HL-60 (cell line): ENCODE data around the gene SKP1.
A peak's percentile ranks its signal among the peaks of the same experiment; 100 is the strongest.

Experiments used
- DNase-seq, 2 experiments: peaks; one replicate each; pipeline ENCODE4 v3.0.0-alpha.2; 2010 to 2020; ENCODE audit warnings: low read depth in 1 of 2, low spot score in 1 of 2
- H3K27ac ChIP-seq: fragments of 250-450 bp; sonication (Bioruptor Pico); replicated peaks from 2 replicates; pipeline ENCODE4 v1.5.1; 2020; ENCODE audit warnings: mild to moderate bottlenecking, moderate library complexity
- H3K27me3 ChIP-seq: fragments of 250-450 bp; sonication (Bioruptor Pico); 2 replicates; pipeline ENCODE4 v1.5.1; 2021; ENCODE audit warnings: mild to moderate bottlenecking, moderate library complexity; ENCODE audit not compliant: insufficient read depth, poor library complexity, severe bottlenecking
- H3K4me3 ChIP-seq: replicated peaks from 2 replicates; pipeline ENCODE4 v1.5.1; 2011; ENCODE audit warnings: mild to moderate bottlenecking, control low read depth, low read length; ENCODE audit not compliant: insufficient read depth
- GABPA ChIP-seq: IDR thresholded peaks from 2 replicates; pipeline ENCODE4 v1.6.1; 2012; ENCODE audit warnings: low read depth
- POLR2AphosphoS5 ChIP-seq: IDR thresholded peaks from 2 replicates; pipeline ENCODE4 v1.6.1; 2012; ENCODE audit warnings: low read depth
- REST ChIP-seq: IDR thresholded peaks from 2 replicates; pipeline ENCODE4 v1.6.1; 2012; ENCODE audit warnings: low read depth; ENCODE audit not compliant: insufficient replicate concordance
- SPI1 ChIP-seq: IDR thresholded peaks from 2 replicates; pipeline ENCODE4 v1.6.1; 2012; ENCODE audit warnings: low read depth, mild to moderate bottlenecking, borderline replicate concordance
- TF ChIP-seq, protein P1 (sequence below): IDR thresholded peaks from one replicate; pipeline ENCODE4 v1.5.1; 2011; ENCODE audit warnings: low read length, control low read depth, inconsistent platforms; ENCODE audit not compliant: insufficient read depth

Gene SKP1

GRCh38 chr5:134188092-134188491, 11.3 kb upstream of the SKP1 start:
- TF ChIP-seq POLR2AphosphoS5 (no peak), REST (no peak)
- H3K27ac ChIP-seq = no peak overlapping the region
- no peaks in the 10 kb centered on the region for H3K27me3 ChIP-seq
- DNase-seq = no peak
- H3K4me3 ChIP-seq = no peak overlapping the region

GRCh38 chr5:134184155-134185135, 7.7 kb upstream of the SKP1 start:
- Histone ChIP-seq H3K27me3 (no peaks in the 10 kb centered on the region), H3K4me3 (no peak overlapping the region), H3K27ac (no peak overlapping the region)
- TF ChIP-seq SPI1 = no peak
- TF ChIP-seq POLR2AphosphoS5 = no peak
- TF ChIP-seq, protein P1, sequence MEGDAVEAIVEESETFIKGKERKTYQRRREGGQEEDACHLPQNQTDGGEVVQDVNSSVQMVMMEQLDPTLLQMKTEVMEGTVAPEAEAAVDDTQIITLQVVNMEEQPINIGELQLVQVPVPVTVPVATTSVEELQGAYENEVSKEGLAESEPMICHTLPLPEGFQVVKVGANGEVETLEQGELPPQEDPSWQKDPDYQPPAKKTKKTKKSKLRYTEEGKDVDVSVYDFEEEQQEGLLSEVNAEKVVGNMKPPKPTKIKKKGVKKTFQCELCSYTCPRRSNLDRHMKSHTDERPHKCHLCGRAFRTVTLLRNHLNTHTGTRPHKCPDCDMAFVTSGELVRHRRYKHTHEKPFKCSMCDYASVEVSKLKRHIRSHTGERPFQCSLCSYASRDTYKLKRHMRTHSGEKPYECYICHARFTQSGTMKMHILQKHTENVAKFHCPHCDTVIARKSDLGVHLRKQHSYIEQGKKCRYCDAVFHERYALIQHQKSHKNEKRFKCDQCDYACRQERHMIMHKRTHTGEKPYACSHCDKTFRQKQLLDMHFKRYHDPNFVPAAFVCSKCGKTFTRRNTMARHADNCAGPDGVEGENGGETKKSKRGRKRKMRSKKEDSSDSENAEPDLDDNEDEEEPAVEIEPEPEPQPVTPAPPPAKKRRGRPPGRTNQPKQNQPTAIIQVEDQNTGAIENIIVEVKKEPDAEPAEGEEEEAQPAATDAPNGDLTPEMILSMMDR = peak; percentile 65
- TF ChIP-seq REST = no peak
- DNase-seq = peak in 1 of 2 experiments; percentile 46

DNA sequence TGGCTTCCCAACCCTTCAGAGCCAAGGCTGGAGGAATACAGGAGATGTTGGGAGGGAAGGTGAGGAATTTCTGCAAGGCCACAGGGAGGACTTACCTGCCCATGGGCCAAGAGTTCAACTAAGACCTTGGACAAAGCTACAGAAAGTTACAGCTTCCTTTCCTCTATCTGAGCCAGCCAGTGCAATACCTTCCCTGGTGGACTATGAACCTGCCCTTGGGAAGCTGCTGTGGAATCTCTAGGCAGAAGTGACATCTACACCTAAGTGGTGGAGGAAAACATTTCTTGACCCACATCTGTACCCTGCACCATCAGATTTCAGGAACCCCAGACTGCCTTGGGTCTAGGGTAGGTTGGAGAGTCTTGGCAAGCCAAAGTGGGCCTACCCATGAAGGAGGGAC, 6.7 kb upstream of the SKP1 start:
- Histone ChIP-seq H3K27me3 (no peaks in the 10 kb centered on the region), H3K4me3 (no peak overlapping the region), H3K27ac (no peak overlapping the region)
- DNase-seq = no peak
- TF ChIP-seq POLR2AphosphoS5 (no peak), SPI1 (no peak), REST (no peak)

GRCh38 chr5:134178096-134178419, 1.3 kb upstream of the SKP1 start:
- TF ChIP-seq, protein P1 = no peak
- TF ChIP-seq SPI1 (no peak), GABPA (no peak), REST (no peak), POLR2AphosphoS5 (no peak)
- DNase-seq = no peak
- Histone ChIP-seq H3K4me3 (no peak overlapping the region), H3K27me3 (no peaks in the 10 kb centered on the region), H3K27ac (no peak overlapping the region)
